ENCODE results near the gene ACBD4.
A peak's percentile ranks its signal among the peaks of the same experiment; 100 is the strongest.

ACBD4 gene

DNA sequence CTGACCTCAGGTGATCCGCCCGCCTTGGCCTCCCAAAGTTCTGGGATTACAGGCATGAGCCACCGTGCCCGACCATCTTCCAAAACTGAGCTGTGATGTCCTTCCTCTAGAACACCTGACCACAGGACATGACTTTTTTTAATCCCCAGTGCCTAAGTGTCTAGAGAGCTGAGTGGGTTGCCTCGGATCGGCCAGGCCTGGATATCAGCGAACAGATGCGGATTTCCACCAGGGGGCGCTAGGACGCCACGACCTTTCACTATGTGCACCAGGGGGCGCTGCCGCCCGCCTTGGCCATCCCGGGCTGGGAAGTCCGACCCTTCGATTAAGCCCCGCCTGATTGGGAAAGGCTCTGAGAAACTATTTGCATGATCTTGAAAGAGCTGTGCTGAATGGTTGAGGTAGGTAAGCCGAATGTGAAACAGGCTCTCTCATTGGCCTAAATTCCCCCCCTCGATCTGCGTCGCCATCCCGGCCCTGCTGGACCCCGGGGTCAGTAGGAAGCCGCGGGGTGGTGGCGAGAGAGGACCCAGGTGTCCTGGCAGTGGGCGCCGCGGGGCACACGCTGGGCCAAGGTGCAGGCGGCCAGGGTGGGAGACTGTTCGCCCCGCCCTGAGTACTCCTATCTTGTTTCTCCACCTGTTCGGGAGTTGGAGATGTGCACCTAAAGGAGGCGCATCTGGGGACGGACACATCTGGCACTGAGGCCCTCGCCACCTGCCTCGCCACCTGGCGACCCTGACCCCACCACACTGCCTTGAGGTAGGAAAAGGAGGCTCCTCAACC is at the start of gene ACBD4:
TSS of gene ACBD4 (plus strand) at position 496 of the 786 bp plus-strand sequence. CDS start 458 bp downstream, outside the sequence.
- TF ChIP-seq POLR2A (IDR thresholded peaks at IDR 0.05; ENCODE audit: low read length) (peak; percentile 64), GATA1 (IDR thresholded peaks at IDR 0.05; ENCODE audit: low read depth, low read length) (no peak)

GRCh38 chr17:45086391-45086790 is 49.1 kb upstream of the ACBD4 start:
- no peak for TF ChIP-seq POLR2A (IDR thresholded peaks at IDR 0.05; ENCODE audit: low read length)
- no peak for TF ChIP-seq GATA1 (IDR thresholded peaks at IDR 0.05; ENCODE audit: low read depth, low read length)
- no peak for DNase-seq

More for the DNA sequence above, at the start of gene ACBD4:
- DNase-seq: peak; percentile 97 to 98

- no peak for DNase-seq
- TF ChIP-seq GATA1 (IDR thresholded peaks at IDR 0.05; ENCODE audit: low read depth, low read length): no peak
- no peak for TF ChIP-seq POLR2A (IDR thresholded peaks at IDR 0.05; ENCODE audit: low read length)
These were observed 48.5 kb upstream of the ACBD4 start for GRCh38 chr17:45086865-45087503.

- TF ChIP-seq GATA1 (IDR thresholded peaks at IDR 0.05; ENCODE audit: low read depth, low read length) (no peak), POLR2A (IDR thresholded peaks at IDR 0.05; ENCODE audit: low read length) (no peak)
- no peak for DNase-seq
These were observed 47.9 kb upstream of the ACBD4 start for GRCh38 chr17:45087504-45087975.

GRCh38 chr17:45087978-45088377 is 47.5 kb upstream of the ACBD4 start:
- DNase-seq: no peak
- TF ChIP-seq POLR2A (IDR thresholded peaks at IDR 0.05; ENCODE audit: low read length) (no peak), GATA1 (IDR thresholded peaks at IDR 0.05; ENCODE audit: low read depth, low read length) (no peak)

DNA sequence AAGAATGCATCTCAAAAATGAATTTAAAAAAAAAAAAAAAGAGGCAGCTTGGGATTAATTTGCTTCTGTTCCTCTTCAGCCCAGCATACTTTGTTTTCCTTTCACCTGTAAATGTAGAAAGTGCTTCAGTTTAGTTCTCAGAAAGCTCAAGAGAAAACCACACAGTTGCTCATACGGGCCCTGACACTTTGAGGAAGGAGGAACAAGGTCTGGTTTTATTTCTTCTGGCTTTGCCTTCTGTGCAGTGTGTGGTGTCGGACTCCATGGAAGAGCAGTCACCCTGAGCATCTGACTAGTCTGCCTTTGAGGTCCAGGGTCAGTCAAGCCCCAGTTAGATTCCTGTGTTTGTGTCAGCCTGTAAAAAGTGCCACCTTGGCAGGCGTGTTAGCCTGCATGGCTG is 46.7 kb upstream of the ACBD4 start:
- no peak for DNase-seq
- TF ChIP-seq GATA1 (IDR thresholded peaks at IDR 0.05; ENCODE audit: low read depth, low read length) (no peak), POLR2A (IDR thresholded peaks at IDR 0.05; ENCODE audit: low read length) (no peak)

- TF ChIP-seq POLR2A (IDR thresholded peaks at IDR 0.05; ENCODE audit: low read length) (no peak), GATA1 (IDR thresholded peaks at IDR 0.05; ENCODE audit: low read depth, low read length) (no peak)
- DNase-seq: no peak
These were observed 44.8 kb upstream of the ACBD4 start for GRCh38 chr17:45090711-45091110.

DNA sequence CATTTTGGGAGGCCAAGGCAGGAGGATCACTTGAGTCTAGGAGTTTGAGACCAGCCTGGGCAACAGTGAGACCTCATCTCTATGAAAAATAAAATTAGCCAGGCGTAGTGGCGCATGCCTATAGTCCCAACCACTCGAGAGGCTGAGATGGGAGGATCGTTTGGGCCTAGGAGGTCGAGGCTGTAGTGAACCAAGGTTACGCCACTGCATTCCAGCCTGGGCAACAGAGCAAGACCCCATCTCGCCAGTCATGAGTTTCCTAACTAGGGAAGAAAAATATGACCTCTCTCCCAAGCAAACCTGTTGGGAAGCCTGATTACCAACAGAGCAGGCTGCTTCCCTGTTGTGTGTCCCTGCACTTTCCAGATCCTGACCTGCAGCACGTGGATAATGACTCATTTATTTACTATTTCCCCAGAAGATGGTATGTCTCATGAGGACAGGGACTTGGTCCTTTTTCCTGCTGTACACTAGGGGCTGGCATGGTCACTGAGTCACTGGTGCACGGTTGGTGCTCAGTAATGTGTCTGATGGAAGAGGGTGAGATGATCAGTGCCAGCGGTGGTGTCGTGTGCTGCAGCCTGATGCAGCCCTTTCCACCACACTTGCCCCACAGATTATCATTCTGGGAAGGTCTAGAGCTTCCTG is 43.6 kb upstream of the ACBD4 start:
- DNase-seq: no peak
- TF ChIP-seq GATA1 (IDR thresholded peaks at IDR 0.05; ENCODE audit: low read depth, low read length) (no peak), POLR2A (IDR thresholded peaks at IDR 0.05; ENCODE audit: low read length) (no peak)

- no peak for DNase-seq
- TF ChIP-seq GATA1 (IDR thresholded peaks at IDR 0.05; ENCODE audit: low read depth, low read length): no peak
- TF ChIP-seq POLR2A (IDR thresholded peaks at IDR 0.05; ENCODE audit: low read length): no peak
These were observed 42.5 kb upstream of the ACBD4 start for GRCh38 chr17:45092911-45093430.

DNA sequence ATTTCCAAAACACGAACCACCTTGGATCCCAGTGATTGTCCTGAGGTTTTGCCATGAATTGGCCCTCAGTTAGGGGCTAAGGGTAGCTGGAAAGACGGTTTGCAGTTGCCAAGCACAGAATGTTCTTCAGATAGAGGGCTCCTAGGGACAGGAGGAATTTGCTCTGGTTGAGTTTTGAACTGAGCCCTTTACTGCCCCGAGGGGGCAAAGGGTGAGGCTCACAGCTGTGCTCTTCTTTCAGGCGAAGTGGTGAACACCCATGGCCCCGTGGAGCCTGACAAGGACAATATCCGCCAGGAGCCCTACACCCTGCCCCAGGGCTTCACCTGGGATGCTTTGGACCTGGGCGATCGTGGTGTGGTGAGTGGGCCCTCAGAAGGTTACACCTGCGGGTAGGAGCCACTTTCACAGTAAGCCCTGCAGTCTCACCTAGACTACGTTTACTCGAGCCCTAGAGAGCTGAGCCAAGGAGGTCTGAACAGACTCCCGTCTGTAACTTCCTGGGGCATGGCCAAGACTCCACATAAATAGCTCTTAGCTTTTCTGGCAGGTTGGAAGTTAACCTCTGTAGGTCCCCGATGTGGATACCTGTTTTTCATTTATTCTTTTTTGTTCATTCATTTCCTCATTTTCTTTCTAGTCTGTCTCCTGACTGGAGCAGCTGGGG is 41.9 kb upstream of the ACBD4 start:
- DNase-seq: no peak
- TF ChIP-seq POLR2A (IDR thresholded peaks at IDR 0.05; ENCODE audit: low read length) (no peak), GATA1 (IDR thresholded peaks at IDR 0.05; ENCODE audit: low read depth, low read length) (no peak)

DNA sequence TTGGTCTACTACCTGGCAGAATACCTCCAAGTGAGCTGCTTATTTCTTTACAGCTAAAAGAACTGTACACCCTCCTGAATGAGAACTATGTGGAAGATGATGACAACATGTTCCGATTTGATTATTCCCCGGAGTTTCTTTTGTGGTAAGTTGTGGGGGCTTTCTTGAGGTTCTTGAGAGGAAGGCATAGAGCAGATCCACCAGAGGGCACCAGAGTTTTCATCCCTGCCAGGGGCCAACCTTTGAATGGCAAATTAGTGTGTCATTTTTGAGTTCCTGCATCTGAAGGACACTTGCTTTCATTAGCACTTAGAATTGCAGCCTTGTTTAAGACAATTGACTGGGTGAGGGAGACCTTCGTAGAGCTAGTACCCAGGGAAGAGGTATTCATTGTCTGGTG is 39.3 kb upstream of the ACBD4 start:
- peak; percentile 11 to 45 for DNase-seq
- TF ChIP-seq POLR2A (IDR thresholded peaks at IDR 0.05; ENCODE audit: low read length) (no peak), GATA1 (IDR thresholded peaks at IDR 0.05; ENCODE audit: low read depth, low read length) (no peak)

GRCh38 chr17:45096926-45097325 is 38.6 kb upstream of the ACBD4 start:
- no peak for DNase-seq
- TF ChIP-seq POLR2A (IDR thresholded peaks at IDR 0.05; ENCODE audit: low read length) (no peak), GATA1 (IDR thresholded peaks at IDR 0.05; ENCODE audit: low read depth, low read length) (no peak)

- no peak for DNase-seq
- no peak for TF ChIP-seq POLR2A (IDR thresholded peaks at IDR 0.05; ENCODE audit: low read length)
- no peak for TF ChIP-seq GATA1 (IDR thresholded peaks at IDR 0.05; ENCODE audit: low read depth, low read length)
These were observed 37.2 kb upstream of the ACBD4 start for GRCh38 chr17:45098081-45098868.

All from erythroblast (primary cell).